Lower leg skin (tissue), 3 donors: ENCODE results near the gene PRDM16.

Experiments
- CTCF ChIP-seq, 3 donors: fragments of 450-650 bp; IDR thresholded peaks; one replicate each; pipeline ENCODE4 v1.5.1; 2016; ENCODE audit warnings: antibody characterized with exemption in 3 of 3, mild to moderate bottlenecking in 3 of 3, moderate library complexity in 2 of 3
- POLR2A ChIP-seq, 2 donors: fragments of 450-650 bp; IDR thresholded peaks; one replicate each; pipeline ENCODE4 v1.6.1; 2016 to 2017; ENCODE audit warnings: antibody characterized with exemption in 2 of 2, mild to moderate bottlenecking in 1 of 2, moderate library complexity in 1 of 2

DNA sequence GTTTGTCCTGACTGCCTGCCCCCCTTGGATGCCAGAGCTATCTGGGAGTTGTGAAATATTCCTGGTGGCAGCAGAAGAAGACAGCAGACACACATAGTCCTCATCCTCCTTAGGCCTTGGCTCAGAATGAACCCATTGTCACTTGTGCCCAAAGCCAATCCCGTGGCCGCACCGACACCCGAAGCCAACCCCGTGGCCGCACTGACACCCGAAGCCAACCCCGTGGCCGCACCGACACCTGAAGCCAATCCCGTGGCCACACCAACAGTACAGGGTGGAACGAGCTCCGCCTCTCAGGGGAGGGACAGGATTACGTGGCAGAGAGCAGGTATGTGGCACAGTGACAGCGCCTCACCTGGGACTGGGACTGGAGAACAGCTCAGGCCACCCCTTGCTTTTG lies 186.7 kb downstream of the PRDM16 start:
- no peak for TF ChIP-seq CTCF (IDR thresholded peaks at IDR 0.05)
- no peak for TF ChIP-seq POLR2A (IDR thresholded peaks at IDR 0.05)
